ENCODE measurements around the gene KDM6A.

- TF ChIP-seq, protein P1, sequence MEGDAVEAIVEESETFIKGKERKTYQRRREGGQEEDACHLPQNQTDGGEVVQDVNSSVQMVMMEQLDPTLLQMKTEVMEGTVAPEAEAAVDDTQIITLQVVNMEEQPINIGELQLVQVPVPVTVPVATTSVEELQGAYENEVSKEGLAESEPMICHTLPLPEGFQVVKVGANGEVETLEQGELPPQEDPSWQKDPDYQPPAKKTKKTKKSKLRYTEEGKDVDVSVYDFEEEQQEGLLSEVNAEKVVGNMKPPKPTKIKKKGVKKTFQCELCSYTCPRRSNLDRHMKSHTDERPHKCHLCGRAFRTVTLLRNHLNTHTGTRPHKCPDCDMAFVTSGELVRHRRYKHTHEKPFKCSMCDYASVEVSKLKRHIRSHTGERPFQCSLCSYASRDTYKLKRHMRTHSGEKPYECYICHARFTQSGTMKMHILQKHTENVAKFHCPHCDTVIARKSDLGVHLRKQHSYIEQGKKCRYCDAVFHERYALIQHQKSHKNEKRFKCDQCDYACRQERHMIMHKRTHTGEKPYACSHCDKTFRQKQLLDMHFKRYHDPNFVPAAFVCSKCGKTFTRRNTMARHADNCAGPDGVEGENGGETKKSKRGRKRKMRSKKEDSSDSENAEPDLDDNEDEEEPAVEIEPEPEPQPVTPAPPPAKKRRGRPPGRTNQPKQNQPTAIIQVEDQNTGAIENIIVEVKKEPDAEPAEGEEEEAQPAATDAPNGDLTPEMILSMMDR (IDR thresholded peaks at IDR 0.05) = no peak
- TF ChIP-seq POLR2A (IDR thresholded peaks at IDR 0.05) = no peak
These were observed 256.0 kb downstream of the KDM6A start for GRCh38 chrX:45128896-45129454.

All from right lobe of liver (tissue), 4 donors.